ENCODE results near the gene TRAF5. TPM values are rescaled to one million over a fixed set of nuclear protein-coding genes. Genes with fewer than 3 reads are reported as not detected.

Gene TRAF5
- total RNA-seq, 1 donor from 2014 or later: 16.3 TPM

- no peak for FAIRE-seq
- no peak for DNase-seq (ENCODE audit: low spot score in 2 of 2)
These were observed 499 bp upstream of the TRAF5 start for GRCh38 chr1:211326140-211326527.

GRCh38 chr1:211327346-211327921 is 801 bp downstream of the TRAF5 start:
- no peak for FAIRE-seq
- no peak for DNase-seq (ENCODE audit: low spot score in 2 of 2)

GRCh38 chr1:211328084-211328694 is 1.6 kb downstream of the TRAF5 start:
- DNase-seq (ENCODE audit: low spot score in 2 of 2): no peak
- FAIRE-seq: no peak

- FAIRE-seq (no peak), DNase-seq (ENCODE audit: low spot score in 2 of 2) (no peak)
These were observed 2.3 kb downstream of the TRAF5 start for GRCh38 chr1:211328866-211329475.

GRCh38 chr1:211329764-211330201 is 3.1 kb downstream of the TRAF5 start:
- FAIRE-seq: no peak
- no peak for DNase-seq (ENCODE audit: low spot score in 2 of 2)

GRCh38 chr1:211330282-211330936 is 3.8 kb downstream of the TRAF5 start:
- no peak for DNase-seq (ENCODE audit: low spot score in 2 of 2)
- FAIRE-seq: no peak

GRCh38 chr1:211331011-211331709 is 4.5 kb downstream of the TRAF5 start:
- FAIRE-seq: no peak
- no peak for DNase-seq (ENCODE audit: low spot score in 2 of 2)

GRCh38 chr1:211332036-211332616 is 5.5 kb downstream of the TRAF5 start:
- DNase-seq (ENCODE audit: low spot score in 2 of 2) (no peak), FAIRE-seq (no peak)

- FAIRE-seq (no peak), DNase-seq (ENCODE audit: low spot score in 2 of 2) (no peak)
These were observed 6.2 kb downstream of the TRAF5 start for GRCh38 chr1:211332830-211333229.

- FAIRE-seq: no peak
- no peak for DNase-seq (ENCODE audit: low spot score in 2 of 2)
These were observed 7.3 kb downstream of the TRAF5 start for GRCh38 chr1:211333906-211334305.

- DNase-seq (ENCODE audit: low spot score in 2 of 2) (no peak), FAIRE-seq (no peak)
These were observed 8.4 kb downstream of the TRAF5 start for GRCh38 chr1:211334986-211335385.

GRCh38 chr1:211335522-211336157 is 9.0 kb downstream of the TRAF5 start:
- DNase-seq (ENCODE audit: low spot score in 2 of 2) (no peak), FAIRE-seq (no peak)

GRCh38 chr1:211336161-211336560 is 9.5 kb downstream of the TRAF5 start:
- no peak for DNase-seq (ENCODE audit: low spot score in 2 of 2)
- no peak for FAIRE-seq

- DNase-seq (ENCODE audit: low spot score in 2 of 2): no peak
- no peak for FAIRE-seq
These were observed 10.1 kb downstream of the TRAF5 start for GRCh38 chr1:211336775-211337174.

- FAIRE-seq (no peak), DNase-seq (ENCODE audit: low spot score in 2 of 2) (no peak)
These were observed 11.0 kb downstream of the TRAF5 start for GRCh38 chr1:211337430-211338223.

- DNase-seq (ENCODE audit: low spot score in 2 of 2) (no peak), FAIRE-seq (no peak)
These were observed 11.6 kb downstream of the TRAF5 start for GRCh38 chr1:211338224-211338620.

GRCh38 chr1:211339631-211340041 is 13.0 kb downstream of the TRAF5 start:
- FAIRE-seq (no peak), DNase-seq (ENCODE audit: low spot score in 2 of 2) (no peak)

- DNase-seq (ENCODE audit: low spot score in 2 of 2): no peak
- no peak for FAIRE-seq
These were observed 14.2 kb downstream of the TRAF5 start for GRCh38 chr1:211340622-211341507.

All from frontal cortex (tissue), 4 donors.